Glutamatergic neuron (in vitro differentiated cells): ENCODE results near the gene AHCYL2. TPM values are rescaled to one million over a fixed set of nuclear protein-coding genes. Genes with fewer than 3 reads are reported as not detected.

Experiments used
- DNase-seq: peaks from one replicate; pipeline ENCODE4 v3.0.0; 2022
- H3K27ac Mint-ChIP-seq: one replicate; pipeline ENCODE4 v1.8.0; 2020; ENCODE audit warnings: mild to moderate bottlenecking, mixed read lengths, inconsistent platforms; ENCODE audit not compliant: unreplicated experiment
- H3K27me3 Mint-ChIP-seq: one replicate; pipeline ENCODE4 v1.8.0; 2020; ENCODE audit warnings: mild to moderate bottlenecking, moderate library complexity, mixed read lengths, inconsistent platforms; ENCODE audit not compliant: unreplicated experiment
- H3K36me3 Mint-ChIP-seq: one replicate; pipeline ENCODE4 v1.8.0; 2020; ENCODE audit warnings: mild to moderate bottlenecking, mixed read lengths, inconsistent platforms; ENCODE audit not compliant: unreplicated experiment
- H3K4me1 Mint-ChIP-seq: one replicate; pipeline ENCODE4 v1.8.0; 2020; ENCODE audit warnings: mild to moderate bottlenecking, low read depth, mixed read lengths, inconsistent platforms; ENCODE audit not compliant: unreplicated experiment
- H3K4me3 Mint-ChIP-seq: one replicate; pipeline ENCODE4 v1.8.0; 2020; ENCODE audit warnings: mild to moderate bottlenecking, mixed read lengths, inconsistent platforms; ENCODE audit not compliant: unreplicated experiment
- H3K9me3 Mint-ChIP-seq: one replicate; pipeline ENCODE4 v1.8.0; 2020; ENCODE audit warnings: mild to moderate bottlenecking, moderate library complexity, mixed read lengths, inconsistent platforms; ENCODE audit not compliant: unreplicated experiment
- total RNA-seq: library from RNA; stranded (reverse); fragmentation: NEBNext Ultra II Directional; extraction: Animal tissue kit (Norgen Biotek cat#: 25700); gene quantifications from one replicate; pipeline ENCODE4 v1.2.1, GENCODE V29; 2021; ENCODE audit not compliant: unreplicated experiment
- TF ChIP-seq, protein P1 (sequence below): fragments of 200-600 bp; sonication (generic); IDR thresholded peaks from one replicate; pipeline ENCODE4 v1.5.0; 2021; ENCODE audit not compliant: partially characterized antibody, unreplicated experiment

Gene AHCYL2
- total RNA-seq, 1 donor from 2014 or later = 16.8 TPM

DNA sequence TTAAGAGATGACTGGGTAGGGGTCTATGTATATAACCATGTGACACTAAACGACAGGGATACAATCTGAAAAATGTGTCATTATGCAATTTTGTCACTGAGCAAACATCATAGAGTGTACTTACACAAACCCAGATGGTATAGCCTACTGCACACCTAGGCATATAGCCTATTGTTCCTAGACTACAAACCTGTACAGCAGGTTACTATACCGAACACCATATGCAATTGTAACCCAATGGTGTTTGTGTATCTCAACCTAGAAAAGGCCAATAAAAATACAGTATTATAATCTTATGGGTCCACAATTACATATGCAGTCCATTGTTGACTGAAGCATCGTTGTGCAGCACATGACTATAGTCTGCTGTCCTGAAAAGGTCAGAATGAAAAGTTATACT lies 232.3 kb downstream of the AHCYL2 start:
- DNase-seq = no peak
- TF ChIP-seq, protein P1, sequence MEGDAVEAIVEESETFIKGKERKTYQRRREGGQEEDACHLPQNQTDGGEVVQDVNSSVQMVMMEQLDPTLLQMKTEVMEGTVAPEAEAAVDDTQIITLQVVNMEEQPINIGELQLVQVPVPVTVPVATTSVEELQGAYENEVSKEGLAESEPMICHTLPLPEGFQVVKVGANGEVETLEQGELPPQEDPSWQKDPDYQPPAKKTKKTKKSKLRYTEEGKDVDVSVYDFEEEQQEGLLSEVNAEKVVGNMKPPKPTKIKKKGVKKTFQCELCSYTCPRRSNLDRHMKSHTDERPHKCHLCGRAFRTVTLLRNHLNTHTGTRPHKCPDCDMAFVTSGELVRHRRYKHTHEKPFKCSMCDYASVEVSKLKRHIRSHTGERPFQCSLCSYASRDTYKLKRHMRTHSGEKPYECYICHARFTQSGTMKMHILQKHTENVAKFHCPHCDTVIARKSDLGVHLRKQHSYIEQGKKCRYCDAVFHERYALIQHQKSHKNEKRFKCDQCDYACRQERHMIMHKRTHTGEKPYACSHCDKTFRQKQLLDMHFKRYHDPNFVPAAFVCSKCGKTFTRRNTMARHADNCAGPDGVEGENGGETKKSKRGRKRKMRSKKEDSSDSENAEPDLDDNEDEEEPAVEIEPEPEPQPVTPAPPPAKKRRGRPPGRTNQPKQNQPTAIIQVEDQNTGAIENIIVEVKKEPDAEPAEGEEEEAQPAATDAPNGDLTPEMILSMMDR = no peak
- Mint-ChIP-seq H3K4me1 (peaks cover 4% of the 10 kb centered on the region), H3K9me3 (no peaks in the 10 kb centered on the region), H3K27me3 (no peaks in the 10 kb centered on the region), H3K27ac (no peak overlapping the region), H3K36me3 (no peaks in the 10 kb centered on the region), H3K4me3 (no peak overlapping the region)

DNA sequence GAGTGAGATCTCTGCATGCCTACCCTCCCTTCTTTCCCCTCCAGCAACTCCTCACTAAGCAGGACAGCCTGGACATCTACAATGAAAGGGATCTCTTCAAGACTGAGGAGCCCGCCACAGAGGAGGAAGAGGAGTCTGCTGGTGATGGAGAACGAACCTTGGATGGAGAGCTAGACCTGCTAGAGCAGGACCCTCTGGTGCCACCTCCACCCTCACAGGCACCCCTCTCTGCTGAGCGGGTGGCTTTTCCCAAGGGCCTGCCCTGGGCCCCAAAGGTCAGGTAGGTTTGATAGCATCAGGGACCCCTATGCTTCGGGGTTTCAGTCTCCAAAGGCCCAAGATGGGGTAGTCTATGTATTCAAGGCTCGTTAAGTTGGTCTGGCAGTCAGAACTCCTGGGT lies 233.3 kb downstream of the AHCYL2 start:
- Mint-ChIP-seq H3K9me3 (no peaks in the 10 kb centered on the region), H3K27ac (no peak overlapping the region), H3K4me3 (no peak overlapping the region), H3K4me1 (peaks cover 4% of the 10 kb centered on the region), H3K27me3 (no peaks in the 10 kb centered on the region), H3K36me3 (no peaks in the 10 kb centered on the region)
- TF ChIP-seq, protein P1 = no peak
- DNase-seq = no peak

DNA sequence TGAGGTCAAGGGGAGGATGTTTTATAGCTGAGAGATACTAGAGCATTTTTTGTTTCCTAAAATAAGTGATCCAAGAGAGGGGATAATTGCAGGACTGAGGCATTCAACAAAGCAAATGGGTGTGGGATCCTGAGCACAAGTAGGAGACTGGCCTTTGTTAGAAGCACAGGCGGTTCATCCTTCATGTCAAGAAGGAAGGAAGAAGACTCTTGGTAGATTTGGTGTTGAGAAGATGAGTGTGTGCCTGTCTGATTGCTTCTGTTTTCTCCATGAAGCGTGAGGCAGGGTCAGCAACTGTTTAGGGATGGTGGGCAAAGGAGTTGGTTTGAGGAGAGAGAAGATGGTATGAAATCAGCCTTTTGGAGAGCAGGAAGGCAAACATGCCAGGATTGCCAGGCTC lies 237.0 kb downstream of the AHCYL2 start:
- Mint-ChIP-seq H3K27me3 (no peaks in the 10 kb centered on the region), H3K4me1 (peaks cover 4% of the 10 kb centered on the region), H3K36me3 (no peaks in the 10 kb centered on the region), H3K9me3 (no peaks in the 10 kb centered on the region), H3K4me3 (no peak overlapping the region), H3K27ac (no peak overlapping the region)
- TF ChIP-seq, protein P1 = no peak
- DNase-seq = no peak

DNA sequence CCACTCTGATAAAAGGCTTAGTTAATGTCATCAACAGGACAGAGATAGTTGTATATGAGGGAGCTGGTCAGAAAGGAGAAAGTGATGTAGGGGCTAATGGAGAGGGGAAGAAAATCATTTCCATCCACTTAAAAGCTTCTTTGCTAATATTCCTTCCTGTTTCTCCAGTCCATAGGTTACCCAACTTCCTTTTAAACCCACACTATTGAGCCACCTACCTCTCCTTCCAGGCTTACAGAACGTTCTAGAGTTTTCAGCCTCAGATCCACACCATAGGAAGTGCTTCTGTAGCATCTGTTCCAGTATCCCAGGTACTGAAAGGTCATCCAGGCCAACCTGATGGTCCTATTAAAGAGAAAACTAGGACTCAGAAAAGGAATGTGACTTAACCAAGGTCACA lies 237.6 kb downstream of the AHCYL2 start:
- H3K4me3 Mint-ChIP-seq = no peak overlapping the region
- H3K27ac Mint-ChIP-seq = no peak overlapping the region
- TF ChIP-seq, protein P1 = no peak
- no peaks in the 10 kb centered on the region for H3K9me3 Mint-ChIP-seq
- no peaks in the 10 kb centered on the region for H3K36me3 Mint-ChIP-seq
- H3K4me1 Mint-ChIP-seq = peaks cover 4% of the 10 kb centered on the region
- DNase-seq = no peak
- H3K27me3 Mint-ChIP-seq = no peaks in the 10 kb centered on the region

DNA sequence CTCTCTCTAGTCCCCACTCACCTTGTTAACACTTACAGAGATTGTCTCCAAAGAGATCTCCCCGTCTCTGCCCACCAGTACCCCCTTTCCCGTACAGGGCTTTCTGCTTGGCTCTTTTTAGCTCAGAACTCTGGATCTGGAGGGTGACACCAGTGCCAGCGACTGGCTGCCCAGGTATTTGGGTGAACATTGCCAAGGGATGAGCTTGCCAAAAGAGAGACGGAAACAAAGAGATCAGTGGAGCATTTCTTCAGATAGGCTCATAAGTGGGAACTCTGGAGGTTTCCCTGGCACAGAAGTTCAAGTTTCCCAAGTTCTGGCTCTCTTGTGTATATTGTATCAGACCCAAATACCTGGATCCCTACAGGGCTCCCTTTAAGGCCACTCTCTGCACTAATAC lies 239.4 kb downstream of the AHCYL2 start:
- Mint-ChIP-seq H3K27ac (no peak overlapping the region), H3K4me1 (no peaks in the 10 kb centered on the region), H3K27me3 (no peaks in the 10 kb centered on the region), H3K9me3 (no peaks in the 10 kb centered on the region), H3K4me3 (no peak overlapping the region), H3K36me3 (no peaks in the 10 kb centered on the region)
- DNase-seq = no peak
- TF ChIP-seq, protein P1 = no peak
